Fibroblast of mammary gland (primary cell): ENCODE data around the gene GOLPH3L.

ENCODE experiments used
- DNase-seq: peaks from one replicate; pipeline ENCODE4 v3.0.0-alpha.2; 2010; ENCODE audit warnings: low read depth
- H3K4me3 ChIP-seq: 2 replicates; pipeline ENCODE4 v1.5.1; 2011; ENCODE audit warnings: low read depth, mild to moderate bottlenecking, low read length, moderate library complexity; ENCODE audit not compliant: control insufficient read depth
- TF ChIP-seq, protein P1 (sequence below): conservative IDR thresholded peaks from 2 replicates; pipeline ENCODE4 v1.5.1; 2011; ENCODE audit warnings: low read depth, low read length, inconsistent platforms; ENCODE audit not compliant: control insufficient read depth, insufficient read depth

Gene GOLPH3L

DNA sequence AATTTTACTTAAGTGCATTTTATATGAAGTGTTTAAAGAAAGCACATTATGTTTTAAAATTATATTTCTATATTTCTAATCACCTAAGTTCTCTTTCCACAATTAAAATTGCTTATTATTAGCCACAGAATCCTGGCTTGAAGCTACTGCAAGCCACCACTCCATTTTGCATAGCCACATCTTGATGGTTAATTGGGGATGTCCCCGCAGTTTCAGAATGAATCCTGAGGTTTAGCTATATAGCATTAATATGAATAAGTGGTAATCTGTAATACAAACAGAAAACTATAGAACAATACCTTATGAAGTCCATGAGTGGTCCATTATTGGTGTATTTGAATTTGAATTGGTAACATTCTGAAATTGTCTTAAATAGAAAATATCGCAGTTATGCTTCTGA, 11.6 kb upstream of the GOLPH3L start:
- TF ChIP-seq, protein P1, sequence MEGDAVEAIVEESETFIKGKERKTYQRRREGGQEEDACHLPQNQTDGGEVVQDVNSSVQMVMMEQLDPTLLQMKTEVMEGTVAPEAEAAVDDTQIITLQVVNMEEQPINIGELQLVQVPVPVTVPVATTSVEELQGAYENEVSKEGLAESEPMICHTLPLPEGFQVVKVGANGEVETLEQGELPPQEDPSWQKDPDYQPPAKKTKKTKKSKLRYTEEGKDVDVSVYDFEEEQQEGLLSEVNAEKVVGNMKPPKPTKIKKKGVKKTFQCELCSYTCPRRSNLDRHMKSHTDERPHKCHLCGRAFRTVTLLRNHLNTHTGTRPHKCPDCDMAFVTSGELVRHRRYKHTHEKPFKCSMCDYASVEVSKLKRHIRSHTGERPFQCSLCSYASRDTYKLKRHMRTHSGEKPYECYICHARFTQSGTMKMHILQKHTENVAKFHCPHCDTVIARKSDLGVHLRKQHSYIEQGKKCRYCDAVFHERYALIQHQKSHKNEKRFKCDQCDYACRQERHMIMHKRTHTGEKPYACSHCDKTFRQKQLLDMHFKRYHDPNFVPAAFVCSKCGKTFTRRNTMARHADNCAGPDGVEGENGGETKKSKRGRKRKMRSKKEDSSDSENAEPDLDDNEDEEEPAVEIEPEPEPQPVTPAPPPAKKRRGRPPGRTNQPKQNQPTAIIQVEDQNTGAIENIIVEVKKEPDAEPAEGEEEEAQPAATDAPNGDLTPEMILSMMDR: no peak
- H3K4me3 ChIP-seq: no peak overlapping the region
- no peak for DNase-seq

DNA sequence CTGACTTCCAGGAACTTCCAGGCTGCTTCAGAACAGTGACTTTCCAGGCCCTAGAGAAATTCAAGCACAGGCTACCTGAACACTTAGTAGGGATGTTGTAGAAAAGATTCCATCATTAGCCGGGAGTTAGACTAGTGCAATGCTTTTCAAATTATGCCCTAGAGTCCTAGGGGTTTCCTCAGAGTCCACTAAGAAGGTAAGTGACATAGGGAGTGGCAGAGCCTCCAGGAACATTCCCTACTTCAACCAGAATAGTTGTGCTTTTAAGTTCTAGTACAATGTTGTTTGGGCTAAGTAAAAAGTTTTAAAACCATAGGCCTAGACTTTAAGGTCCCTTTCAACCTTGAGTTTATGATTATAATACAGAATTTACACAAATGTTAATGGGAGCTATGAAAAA, 9.1 kb upstream of the GOLPH3L start:
- no peak for DNase-seq
- TF ChIP-seq, protein P1: no peak
- H3K4me3 ChIP-seq: no peak overlapping the region

DNA sequence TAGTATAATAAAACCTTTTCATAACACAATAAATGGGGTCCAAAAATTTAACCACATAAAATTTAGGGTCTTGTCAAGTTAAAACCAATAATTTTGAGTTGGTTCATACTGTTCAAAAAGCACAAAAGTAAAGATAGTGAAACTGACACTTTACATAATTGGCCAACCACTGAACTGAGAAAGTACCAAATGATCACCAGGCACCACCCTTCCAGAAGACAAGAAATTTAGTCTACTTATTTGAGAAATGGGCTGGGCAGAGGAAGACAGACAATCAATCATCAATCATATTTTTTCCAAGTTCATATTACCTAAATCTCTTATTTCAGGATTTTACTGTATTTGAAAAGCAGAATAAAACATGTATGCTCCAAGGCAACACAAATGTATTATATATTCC, 6.5 kb upstream of the GOLPH3L start:
- no peak for DNase-seq
- TF ChIP-seq, protein P1: no peak

DNA sequence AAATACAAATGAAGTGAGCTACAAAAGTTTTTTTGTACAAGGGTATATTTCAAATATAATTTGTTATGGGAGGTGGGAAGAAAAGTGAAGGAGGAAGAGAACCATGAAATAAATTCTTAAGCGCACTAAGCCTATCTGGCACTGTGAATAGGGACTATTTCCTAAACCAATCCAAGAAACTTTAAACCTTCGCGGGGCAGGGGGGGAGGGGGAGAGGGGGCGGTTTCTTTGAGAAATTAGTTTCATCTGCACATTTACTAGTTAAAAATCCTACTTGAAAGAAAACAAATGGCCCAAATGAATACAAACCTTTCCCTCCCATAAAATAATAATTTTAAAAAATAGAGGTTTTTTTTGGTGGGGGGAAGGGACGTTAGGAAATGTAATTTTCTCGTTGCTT, 364 bp downstream of the GOLPH3L start:
- TF ChIP-seq, protein P1: no peak
- H3K4me3 ChIP-seq: peak overlapping the region; percentile 89
- DNase-seq: no peak

More for the DNA sequence above, 6.5 kb upstream of the GOLPH3L start:
- no peak overlapping the region for H3K4me3 ChIP-seq

DNA sequence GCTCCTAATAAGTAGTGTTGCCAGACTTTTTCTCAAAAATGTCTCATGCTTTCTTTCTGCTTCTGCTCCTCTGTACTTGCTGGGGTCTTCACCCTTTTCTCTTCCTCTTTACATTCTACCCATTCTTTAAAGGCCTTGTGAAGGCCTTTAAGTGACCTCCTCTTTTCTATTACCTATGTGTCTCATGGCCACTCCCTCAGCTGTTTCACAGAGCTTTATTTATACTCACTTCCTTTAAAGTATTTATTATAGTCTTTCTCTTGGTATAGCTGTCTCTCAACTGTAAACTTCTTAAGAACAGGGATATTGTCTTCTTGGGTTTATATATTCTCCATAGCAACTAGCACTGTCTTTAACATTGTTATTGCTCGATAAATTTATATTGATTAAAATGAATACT, 792 bp downstream of the GOLPH3L start:
- H3K4me3 ChIP-seq: peak overlapping the region; percentile 89
- TF ChIP-seq, protein P1: no peak
- DNase-seq: no peak

DNA sequence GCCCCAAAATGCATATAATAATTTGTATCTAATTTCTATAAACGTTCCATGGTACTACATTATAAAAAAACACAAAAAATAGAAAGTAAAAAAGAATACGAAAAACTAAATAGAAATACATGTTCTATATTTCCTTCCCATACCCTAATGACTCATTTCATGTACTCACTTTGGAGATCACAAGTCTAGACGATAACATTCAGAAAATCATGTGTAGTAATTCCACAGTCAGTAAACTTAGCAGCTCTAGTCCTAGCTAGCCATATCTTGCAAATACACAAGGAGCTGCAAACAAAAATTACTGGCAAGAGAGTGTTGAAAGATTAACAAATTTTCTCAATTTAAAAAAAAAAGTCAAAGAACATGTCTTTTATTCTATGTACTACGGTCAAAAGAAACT, 1.4 kb downstream of the GOLPH3L start:
- TF ChIP-seq, protein P1: no peak
- DNase-seq: peak; percentile 10
- H3K4me3 ChIP-seq: no peak overlapping the region

DNA sequence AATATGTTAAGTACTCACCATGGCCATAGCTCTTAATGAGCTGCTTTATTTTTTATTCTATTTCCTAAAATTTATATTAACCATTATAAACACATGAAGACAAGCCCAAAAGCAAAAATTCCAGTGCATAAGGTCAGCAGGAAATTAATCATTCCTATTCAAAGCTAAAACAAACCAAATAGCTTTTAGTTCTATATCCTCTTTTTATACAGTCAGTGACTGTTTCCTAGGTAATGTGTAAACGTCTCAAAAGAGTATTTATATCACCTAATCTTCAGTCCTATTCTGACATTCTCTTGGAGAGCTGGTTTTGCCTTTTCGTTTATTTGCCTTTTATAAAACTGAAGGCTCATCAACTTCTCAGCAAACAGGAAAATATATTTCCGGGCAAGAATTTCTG, 4.2 kb downstream of the GOLPH3L start:
- no peak for DNase-seq
- H3K4me3 ChIP-seq: no peak overlapping the region
- TF ChIP-seq, protein P1: no peak
